CD4-positive, CD25-positive, alpha-beta regulatory T cell (primary cell): ENCODE measurements around the gene BTNL8. TPM values are rescaled to one million over a fixed set of nuclear protein-coding genes. Genes with fewer than 3 reads are reported as not detected.

Experiments used
- ATAC-seq, 2 donors: fragments of 150-1000 bp; cut with Tn5 transposase; one replicate each; pipeline ENCODE4 v1.10.0; 2021; ENCODE audit warnings: low read depth in 2 of 2, moderate number of reproducible peaks in 2 of 2, moderate library complexity in 1 of 2
- DNase-seq, 3 donors: peaks; one replicate each; pipeline versions ENCODE4 v3.0.0 to v3.0.0-alpha.2; 2012 to 2022; ENCODE audit warnings: mixed read lengths in 1 of 3
- H3K27ac ChIP-seq: one replicate; pipeline ENCODE4 v1.7.0; 2013; ENCODE audit warnings: mild to moderate bottlenecking, low read length; ENCODE audit not compliant: insufficient read depth, poor library complexity, severe bottlenecking
- H3K27me3 ChIP-seq: one replicate; pipeline ENCODE4 v1.7.0; 2013; ENCODE audit warnings: low read length; ENCODE audit not compliant: control insufficient read depth, insufficient read depth
- H3K36me3 ChIP-seq: one replicate; pipeline ENCODE4 v1.7.0; 2013; ENCODE audit warnings: mild to moderate bottlenecking, low read length, moderate library complexity; ENCODE audit not compliant: control insufficient read depth, insufficient read depth
- H3K4me1 ChIP-seq: 2 replicates; pipeline ENCODE4 v1.7.0; 2013; ENCODE audit warnings: mild to moderate bottlenecking, low read length; ENCODE audit not compliant: insufficient read depth, control insufficient read depth, poor library complexity, severe bottlenecking
- H3K4me3 ChIP-seq: one replicate; pipeline ENCODE4 v1.7.0; 2013; ENCODE audit warnings: low read depth, mild to moderate bottlenecking, low read length, moderate library complexity
- H3K9me3 ChIP-seq, 2 experiments: 1 replicate in 1 of 2; 2 replicates in 1 of 2; pipeline ENCODE4 v1.7.0; 2013; ENCODE audit warnings: low read length in 2 of 2, mild to moderate bottlenecking in 1 of 2, moderate library complexity in 1 of 2; ENCODE audit not compliant: control insufficient read depth in 2 of 2
- H3K27ac Mint-ChIP-seq, 3 donors: one replicate each; pipeline ENCODE4 v1.8.0; 2020 to 2022; ENCODE audit warnings: mild to moderate bottlenecking in 3 of 3, mixed read lengths in 3 of 3, moderate library complexity in 2 of 3
- H3K27me3 Mint-ChIP-seq: one replicate; pipeline ENCODE4 v1.8.0; 2022; ENCODE audit warnings: mild to moderate bottlenecking, mixed read lengths
- H3K36me3 Mint-ChIP-seq: one replicate; pipeline ENCODE4 v1.8.0; 2020; ENCODE audit warnings: mixed read lengths
- H3K4me1 Mint-ChIP-seq, 4 donors: one replicate each; pipeline ENCODE4 v1.8.0; 2020 to 2022; ENCODE audit warnings: mixed read lengths in 4 of 4, mild to moderate bottlenecking in 1 of 4
- H3K4me3 Mint-ChIP-seq, 4 donors: one replicate each; pipeline ENCODE4 v1.8.0; 2020 to 2022; ENCODE audit warnings: mild to moderate bottlenecking in 4 of 4, mixed read lengths in 4 of 4, moderate library complexity in 3 of 4
- H3K9me3 Mint-ChIP-seq, 7 donors: one replicate each; pipeline ENCODE4 v1.8.0; 2020 to 2022; ENCODE audit warnings: mixed read lengths in 7 of 7, mild to moderate bottlenecking in 3 of 7, moderate library complexity in 2 of 7
- polyA plus RNA-seq, 4 donors: library from polyadenylated mRNA; unstranded; fragments of 300-500 nt; fragmentation: Illumina TruSeq; gene quantifications; one replicate each; pipeline ENCODE4 v1.2.3, GENCODE V29; 2021
- total RNA-seq: library from RNA; stranded (reverse); gene quantifications from one replicate; pipeline ENCODE4 v1.2.3, GENCODE V29; 2022

The BTNL8 gene
- total and polyA plus RNA-seq, 5 donors from 2014 or later = 0.16 to 0.33 TPM; not detected in 3

- peak; percentile 38 to 86 (median 78) for DNase-seq
- Mint-ChIP-seq H3K4me1 (peaks cover 14 to 34% (median 25%) of the 10 kb centered on the region in 4 donors), H3K4me3 (peak overlapping the region; percentile 90 to 98 (median 94)), H3K27ac (peak overlapping the region; percentile 94 to 96 (median 94)), H3K27me3 (peaks cover 4% of the 10 kb centered on the region), H3K9me3 (peaks cover 0 to 5% (median 0%) of the 10 kb centered on the region in 7 donors), H3K36me3 (peaks cover 12% of the 10 kb centered on the region)
- Histone ChIP-seq H3K36me3 (peaks cover 11% of the 10 kb centered on the region), H3K9me3 (no peaks in the 10 kb centered on the region), H3K4me3 (peak overlapping the region; percentile 87), H3K4me1 (peaks cover 20% of the 10 kb centered on the region), H3K27me3 (no peaks in the 10 kb centered on the region), H3K27ac (peak overlapping the region; percentile 86)
- peak; percentile 72 to 77 for ATAC-seq
Measured at GRCh38 chr5:180860273-180860886, 38.6 kb upstream of the BTNL8 start.

GRCh38 chr5:180860887-180861822, 37.8 kb upstream of the BTNL8 start, which contains the start of gene ZFP62:
Gene ZFP62, minus strand, starts transcription at chr5:180861276. Its CDS starts 57 bp downstream, at chr5:180861219.
- Mint-ChIP-seq H3K9me3 (no peaks in the 10 kb centered on the region), H3K27ac (peak within 1 kb of the TSS; percentile 94 to 96 (median 94)), H3K4me1 (peaks cover 14 to 35% (median 20%) of the 10 kb centered on the region in 4 donors), H3K27me3 (peaks cover 12% of the 10 kb centered on the region), H3K36me3 (peaks cover 4% of the 10 kb centered on the region), H3K4me3 (peak within 1 kb of the TSS; percentile 90 to 98 (median 94))
- H3K9me3 ChIP-seq = no peaks in the 10 kb centered on the region
- H3K4me3 ChIP-seq = peak within 1 kb of the TSS; percentile 87
- no peaks in the 10 kb centered on the region for H3K27me3 ChIP-seq
- H3K36me3 ChIP-seq = peaks cover 4% of the 10 kb centered on the region
- peak; percentile 85 to 89 for ATAC-seq
- peak within 1 kb of the TSS; percentile 86 for H3K27ac ChIP-seq
- H3K4me1 ChIP-seq = peaks cover 20% of the 10 kb centered on the region
- DNase-seq = peak; percentile 77 to 94 (median 88)

- Histone ChIP-seq H3K4me3 (no peak overlapping the region), H3K9me3 (no peaks in the 10 kb centered on the region), H3K4me1 (peaks cover 20% of the 10 kb centered on the region), H3K36me3 (peaks cover 3% of the 10 kb centered on the region), H3K27me3 (peaks cover 2% of the 10 kb centered on the region), H3K27ac (no peak overlapping the region)
- Mint-ChIP-seq H3K27ac (no peak overlapping the region), H3K4me1 (peaks cover 14 to 31% (median 18%) of the 10 kb centered on the region in 4 donors), H3K4me3 (peak overlapping the region; percentile 49 to 98 (median 68)), H3K36me3 (peaks cover 3% of the 10 kb centered on the region), H3K9me3 (no peaks in the 10 kb centered on the region), H3K27me3 (peaks cover 19% of the 10 kb centered on the region)
- no peak for ATAC-seq
- no peak for DNase-seq
Measured at GRCh38 chr5:180862645-180863044, 36.3 kb upstream of the BTNL8 start.

- Histone ChIP-seq H3K27me3 (peaks cover 2% of the 10 kb centered on the region), H3K36me3 (no peaks in the 10 kb centered on the region), H3K27ac (no peak overlapping the region), H3K4me3 (no peak overlapping the region), H3K4me1 (peaks cover 6% of the 10 kb centered on the region), H3K9me3 (no peaks in the 10 kb centered on the region)
- Mint-ChIP-seq H3K9me3 (no peaks in the 10 kb centered on the region), H3K36me3 (no peaks in the 10 kb centered on the region), H3K27ac (peak overlapping the region in 1 of 3 donors; percentile 10), H3K4me1 (peaks cover 3 to 5% (median 4%) of the 10 kb centered on the region in 4 donors), H3K27me3 (peaks cover 24% of the 10 kb centered on the region), H3K4me3 (no peak overlapping the region)
- DNase-seq (no peak), ATAC-seq (no peak)
Measured at GRCh38 chr5:180865981-180866695, 32.8 kb upstream of the BTNL8 start.

- Mint-ChIP-seq H3K36me3 (no peaks in the 10 kb centered on the region), H3K4me3 (peak overlapping the region in 1 of 4 donors; percentile 38), H3K4me1 (peaks cover 3 to 5% (median 4%) of the 10 kb centered on the region in 4 donors), H3K9me3 (no peaks in the 10 kb centered on the region), H3K27me3 (peaks cover 24% of the 10 kb centered on the region), H3K27ac (no peak overlapping the region)
- DNase-seq = no peak
- H3K36me3 ChIP-seq = no peaks in the 10 kb centered on the region
- no peak overlapping the region for H3K4me3 ChIP-seq
- no peaks in the 10 kb centered on the region for H3K9me3 ChIP-seq
- no peaks in the 10 kb centered on the region for H3K4me1 ChIP-seq
- peaks cover 2% of the 10 kb centered on the region for H3K27me3 ChIP-seq
- H3K27ac ChIP-seq = no peak overlapping the region
- ATAC-seq = no peak
Measured at GRCh38 chr5:180866985-180867384, 32.0 kb upstream of the BTNL8 start.

GRCh38 chr5:180868960-180869359, 30.0 kb upstream of the BTNL8 start:
- H3K36me3 Mint-ChIP-seq = no peaks in the 10 kb centered on the region
- ATAC-seq (no peak), DNase-seq (peak; percentile 28 to 70 (median 32))
- H3K27ac Mint-ChIP-seq = no peak overlapping the region
- no peak overlapping the region for H3K4me3 Mint-ChIP-seq
- H3K4me3 ChIP-seq = no peak overlapping the region
- no peaks in the 10 kb centered on the region for H3K36me3 ChIP-seq
- H3K9me3 ChIP-seq = no peaks in the 10 kb centered on the region
- no peak overlapping the region for H3K27ac ChIP-seq
- H3K27me3 ChIP-seq = peaks cover 2% of the 10 kb centered on the region
- peaks cover 20% of the 10 kb centered on the region for H3K27me3 Mint-ChIP-seq
- peaks cover 5 to 13% (median 9%) of the 10 kb centered on the region in 4 donors for H3K4me1 Mint-ChIP-seq
- no peaks in the 10 kb centered on the region for H3K9me3 Mint-ChIP-seq
- H3K4me1 ChIP-seq = peaks cover 8% of the 10 kb centered on the region

GRCh38 chr5:180869587-180869986, 29.4 kb upstream of the BTNL8 start:
- Histone ChIP-seq H3K9me3 (no peaks in the 10 kb centered on the region), H3K36me3 (no peaks in the 10 kb centered on the region), H3K4me3 (no peak overlapping the region), H3K27ac (no peak overlapping the region), H3K4me1 (peaks cover 12% of the 10 kb centered on the region), H3K27me3 (peaks cover 2% of the 10 kb centered on the region)
- ATAC-seq = no peak
- Mint-ChIP-seq H3K27ac (no peak overlapping the region), H3K9me3 (no peaks in the 10 kb centered on the region), H3K27me3 (peaks cover 20% of the 10 kb centered on the region), H3K4me3 (no peak overlapping the region), H3K4me1 (peaks cover 5 to 14% (median 11%) of the 10 kb centered on the region in 4 donors), H3K36me3 (no peaks in the 10 kb centered on the region)
- DNase-seq = no peak
